HepG2 (cell line): Measurements from ENCODE around the gene ZNF282. TPM values are rescaled to one million over a fixed set of nuclear protein-coding genes. Genes with fewer than 3 reads are reported as not detected.

Source experiments
- ASH2L ChIP-seq: fragments of 300-600, 200-600 bp; sonication (generic); IDR thresholded peaks from 2 replicates; pipeline ENCODE4 v1.7.0; 2017; ENCODE audit warnings: low read depth, mild to moderate bottlenecking, moderate library complexity, mixed read lengths, low read length; ENCODE audit not compliant: insufficient read length
- HMGXB3 ChIP-seq: sonication (generic); formaldehyde crosslinking; IDR thresholded peaks from 2 replicates; pipeline ENCODE4 v1.4.0; 2020; ENCODE audit warnings: missing genetic modification reagents, borderline replicate concordance
- POGZ ChIP-seq: sonication (generic); formaldehyde crosslinking; IDR thresholded peaks from 2 replicates; pipeline ENCODE4 v1.4.0; 2020; ENCODE audit warnings: mild to moderate bottlenecking, missing genetic modification reagents
- PTBP1 ChIP-seq: fragments of 200-400 bp; formaldehyde crosslinking; IDR thresholded peaks from 2 replicates; pipeline ENCODE4 v1.6.1; 2018; ENCODE audit warnings: low read length, low read depth; ENCODE audit not compliant: poor library complexity, severe bottlenecking
- SETDB1 ChIP-seq: sonication (generic); formaldehyde crosslinking; IDR thresholded peaks from 2 replicates; pipeline ENCODE4 v1.5.1; 2020; ENCODE audit warnings: missing genetic modification reagents, mild to moderate bottlenecking, borderline replicate concordance
- SNAPC4 ChIP-seq: sonication (generic); formaldehyde crosslinking; IDR thresholded peaks from 2 replicates; pipeline ENCODE4 v1.4.0; 2020; ENCODE audit warnings: mild to moderate bottlenecking, missing genetic modification reagents
- TBP ChIP-seq: sonication (generic); formaldehyde crosslinking; IDR thresholded peaks from 2 replicates; pipeline ENCODE4 v1.5.0; 2020; ENCODE audit warnings: missing genetic modification reagents
- ZFP36L2 ChIP-seq: sonication (generic); formaldehyde crosslinking; IDR thresholded peaks from 2 replicates; pipeline ENCODE4 v1.4.0; 2020; ENCODE audit warnings: missing genetic modification reagents
- ZHX1 ChIP-seq: sonication (generic); formaldehyde crosslinking; IDR thresholded peaks from 2 replicates; pipeline ENCODE4 v1.8.1; 2022; ENCODE audit warnings: low read depth, mild to moderate bottlenecking, missing genetic modification reagents
- ZNF280D ChIP-seq: sonication (generic); formaldehyde crosslinking; IDR thresholded peaks from 2 replicates; pipeline ENCODE4 v1.5.1; 2020; ENCODE audit warnings: mild to moderate bottlenecking, missing genetic modification reagents
- ZNF747 ChIP-seq: sonication (generic); formaldehyde crosslinking; IDR thresholded peaks from 2 replicates; pipeline ENCODE4 v1.8.1; 2023; ENCODE audit warnings: missing genetic modification reagents, mild to moderate bottlenecking, borderline replicate concordance
- polyA plus RNA-seq, 8 experiments: library from polyadenylated mRNA; depleted of rRNA in 3 of 8; stranded (reverse) in 7 of 8; unstranded in 1 of 8; fragments of >200 nt; fragmentation: Illumina TruSeq in 4 of 8; extraction: Trizol in 4 of 8; gene quantifications; 2 replicates each; pipeline versions ENCODE4 v1.2.1 to v1.2.3, GENCODE V29; 2011 to 2016; ENCODE audit warnings: low read depth in 4 of 8, missing spikeins in 1 of 8, mixed read lengths in 1 of 8; ENCODE audit not compliant: insufficient read depth in 1 of 8
- total RNA-seq, 5 experiments: library from RNA; depleted of rRNA; stranded (reverse); fragments of >200 nt; fragmentation: Illumina TruSeq; extraction: Trizol; gene quantifications; 2 replicates each; pipeline ENCODE4 v1.2.3, GENCODE V29; 2016; ENCODE audit warnings: low read depth in 1 of 5

ZNF282 gene
- total and polyA plus RNA-seq, 2 of the 13 experiments (the other 11 are each of a cell fraction or from before 2014, with no cell fraction given), result 9.1 to 20.9 TPM

GRCh38 chr7:149147072-149147751, 48.1 kb upstream of the ZNF282 start, which contains the start of gene ZNF398 (continued):
- TF ChIP-seq ZNF280D, result no peak
- no peak for TF ChIP-seq SETDB1 (CRISPR knock-in tag)
- no peak for TF ChIP-seq POGZ
- no peak for TF ChIP-seq PTBP1
- TF ChIP-seq HMGXB3 (CRISPR knock-in tag), result no peak
- 0 out of 2 replicates have a peak, but pooled peaks have one; percentile 24 for TF ChIP-seq ZHX1 (CRISPR knock-in tag)
- TF ChIP-seq TBP (CRISPR knock-in tag), result no peak
- TF ChIP-seq ASH2L, result peak; percentile 66
- TF ChIP-seq ZNF747 (CRISPR knock-in tag), result no peak
- TF ChIP-seq ZFP36L2, result no peak
- no peak for TF ChIP-seq SNAPC4 (CRISPR knock-in tag)
